Psoas muscle (tissue), 8 donors: ENCODE data around the gene CEL. TPM values are rescaled to one million over a fixed set of nuclear protein-coding genes. Genes with fewer than 3 reads are reported as not detected.

Experiments used
- ATAC-seq, 4 donors: fragments of 200-7000 bp; cut with Tn5 transposase; one replicate each; pipeline ENCODE4 v1.9.1; 2020; ENCODE audit warnings: moderate library complexity in 3 of 4, mild to moderate bottlenecking in 2 of 4
- DNase-seq, 2 donors: peaks; one replicate each; pipeline ENCODE4 v3.0.0-alpha.2; 2020
- H3K27ac ChIP-seq: fragments of 200-600 bp; one replicate; pipeline ENCODE4 v1.8.0; 2022
- H3K27me3 ChIP-seq, 3 donors: fragments of 200-600 bp in 1 of 3; one replicate each; pipeline versions ENCODE4 v1.6.1 to v1.8.0; 2013 to 2022; ENCODE audit warnings: low read length in 2 of 3, mild to moderate bottlenecking in 2 of 3, moderate library complexity in 1 of 3; ENCODE audit not compliant: insufficient read depth in 3 of 3
- H3K36me3 ChIP-seq, 2 donors: fragments of 200-600 bp in 1 of 2; one replicate each; pipeline versions ENCODE4 v1.6.1 to v1.8.0; 2013 to 2022; ENCODE audit warnings: low read depth in 1 of 2, mild to moderate bottlenecking in 1 of 2, moderate library complexity in 1 of 2; ENCODE audit not compliant: insufficient read depth in 1 of 2
- H3K4me1 ChIP-seq: fragments of 200-600 bp; one replicate; pipeline ENCODE4 v1.8.0; 2022
- H3K4me3 ChIP-seq: fragments of 200-600 bp; one replicate; pipeline ENCODE4 v1.8.0; 2022; ENCODE audit warnings: mild to moderate bottlenecking
- H3K9me3 ChIP-seq: fragments of 200-600 bp; one replicate; pipeline ENCODE4 v1.8.0; 2022
- CTCF ChIP-seq: fragments of 200-600 bp; IDR thresholded peaks from one replicate; pipeline ENCODE4 v1.8.0; 2022; ENCODE audit warnings: antibody characterized with exemption
- WGBS, 3 donors: extraction: QIAGEN DNeasy Blood & Tissue Kit; methylation state at CpG; one replicate each; pipeline versions ENCODE4 v1.1.6 to v1.1.7; 2013; 5-methylcytosine and 5-hydroxymethylcytosine counted together
- intact Hi-C, 2 donors: fragments of 100-400 bp; cut with DNase I; formaldehyde crosslinking; loops; one replicate each; pipeline versions ENCODE4 v1.11.0 to v1.14.2; 2022
- polyA plus RNA-seq, 3 donors: library from polyadenylated mRNA; stranded (reverse); fragments of 200-250 nt; gene quantifications; one replicate each; pipeline ENCODE4 v1.2.3, GENCODE V29; 2013
- total RNA-seq, 4 donors: library from RNA; stranded (reverse); fragmentation: NEBNext Ultra II Directional in 2 of 4; extraction: Animal tissue kit (Norgen Biotek cat#: 25700) in 2 of 4; gene quantifications; one replicate each; pipeline versions ENCODE4 v1.2.1 to v1.2.4, GENCODE V29; 2021 to 2023
- donor health status: healthy with polysubstance abuse.
- donor health status: DM: no; HTN: no; CAD: no; lungs with moderate emphysema.
- donor health status: Bipolar disorder and iron deficiency.
- donor health status: healthy.
- donor health status: DM: yes; HTN: yes; CAD: no.
- donor health status: DM: no; HTN: no; CAD: no.
- donor health status: DM: no; HTN: no; CAD: no.
- donor health status: DM: yes; HTN: yes; CAD: no.

CEL gene
- total and polyA plus RNA-seq, 7 donors: 0.10 to 2.0 (median 0.42) TPM

GRCh38 chr9:133098104-133098754, 36.4 kb downstream of the CEL start:
- WGBS, 3 donors: 79 to 91% (median 80%) methylated on average over 16 of the region's 16 CpGs
- intact Hi-C loops: no loop called here
- H3K27me3 ChIP-seq: no peaks in the 10 kb centered on the region
- TF ChIP-seq CTCF: no peak
- DNase-seq (no peak), ATAC-seq (no peak)
- no peak overlapping the region for H3K27ac ChIP-seq
- peaks cover 0 to 68% of the 10 kb centered on the region in 2 donors for H3K36me3 ChIP-seq
- H3K9me3 ChIP-seq: peaks cover 19% of the 10 kb centered on the region
- no peak overlapping the region for H3K4me3 ChIP-seq
- no peaks in the 10 kb centered on the region for H3K4me1 ChIP-seq

- 76 to 94% (median 82%) methylated on average over 5 of the region's 5 CpGs for WGBS, 3 donors
- ATAC-seq (no peak), DNase-seq (no peak)
- no peaks in the 10 kb centered on the region for H3K4me1 ChIP-seq
- peaks cover 0 to 75% of the 10 kb centered on the region in 2 donors for H3K36me3 ChIP-seq
- no peaks in the 10 kb centered on the region for H3K27me3 ChIP-seq
- no peak for TF ChIP-seq CTCF
- H3K27ac ChIP-seq: no peak overlapping the region
- H3K9me3 ChIP-seq: peaks cover 19% of the 10 kb centered on the region
- no peak overlapping the region for H3K4me3 ChIP-seq
- intact Hi-C loops: no loop called here
These were observed 37.1 kb downstream of the CEL start for GRCh38 chr9:133098871-133099270.

- no peak for TF ChIP-seq CTCF
- Histone ChIP-seq H3K4me3 (no peak overlapping the region), H3K36me3 (peaks cover 0 to 85% of the 10 kb centered on the region in 2 donors), H3K27me3 (no peaks in the 10 kb centered on the region), H3K4me1 (no peaks in the 10 kb centered on the region), H3K9me3 (peaks cover 16% of the 10 kb centered on the region), H3K27ac (peak overlapping the region; percentile 54)
- intact Hi-C loops: no loop called here
- no peak for DNase-seq
- 86 to 92% (median 87%) methylated on average over 12 of the region's 12 CpGs for WGBS, 3 donors
- peak in 2 of 4 donors; percentile 23 to 43 for ATAC-seq
These were observed 38.1 kb downstream of the CEL start for GRCh38 chr9:133099726-133100505.

- intact Hi-C loops: no loop called here
- H3K27me3 ChIP-seq: no peaks in the 10 kb centered on the region
- peak overlapping the region; percentile 54 for H3K27ac ChIP-seq
- WGBS, 3 donors: 85 to 95% (median 89%) methylated on average over 13 of the region's 13 CpGs
- TF ChIP-seq CTCF: no peak
- no peaks in the 10 kb centered on the region for H3K4me1 ChIP-seq
- ATAC-seq (no peak), DNase-seq (no peak)
- no peak overlapping the region for H3K4me3 ChIP-seq
- H3K36me3 ChIP-seq: peaks cover 0 to 92% of the 10 kb centered on the region in 2 donors
- H3K9me3 ChIP-seq: peaks cover 12% of the 10 kb centered on the region
These were observed 39.0 kb downstream of the CEL start for GRCh38 chr9:133100506-133101355.
